A673 (cell line): Measurements from ENCODE around the gene ARHGAP32.

Experiments used
- EZH2 ChIP-seq: fragments of 200-600 bp; sonication (generic); IDR thresholded peaks from 2 replicates; pipeline ENCODE4 v1.6.1; 2017; ENCODE audit warnings: borderline replicate concordance, low read depth, mild to moderate bottlenecking, mixed read lengths, antibody characterized with exemption, low read length; ENCODE audit not compliant: poor library complexity, severe bottlenecking
- TF ChIP-seq, protein P1 (sequence below): fragments of 300-800, 200-600 bp; sonication (generic); conservative IDR thresholded peaks from 2 replicates; pipeline ENCODE4 v1.5.1; 2017; ENCODE audit warnings: low read depth, mild to moderate bottlenecking, antibody characterized with exemption, low read length, moderate library complexity, mixed read lengths

GRCh38 chr11:129021295-129021694 lies 170.8 kb downstream of the ARHGAP32 start:
- TF ChIP-seq, protein P1, sequence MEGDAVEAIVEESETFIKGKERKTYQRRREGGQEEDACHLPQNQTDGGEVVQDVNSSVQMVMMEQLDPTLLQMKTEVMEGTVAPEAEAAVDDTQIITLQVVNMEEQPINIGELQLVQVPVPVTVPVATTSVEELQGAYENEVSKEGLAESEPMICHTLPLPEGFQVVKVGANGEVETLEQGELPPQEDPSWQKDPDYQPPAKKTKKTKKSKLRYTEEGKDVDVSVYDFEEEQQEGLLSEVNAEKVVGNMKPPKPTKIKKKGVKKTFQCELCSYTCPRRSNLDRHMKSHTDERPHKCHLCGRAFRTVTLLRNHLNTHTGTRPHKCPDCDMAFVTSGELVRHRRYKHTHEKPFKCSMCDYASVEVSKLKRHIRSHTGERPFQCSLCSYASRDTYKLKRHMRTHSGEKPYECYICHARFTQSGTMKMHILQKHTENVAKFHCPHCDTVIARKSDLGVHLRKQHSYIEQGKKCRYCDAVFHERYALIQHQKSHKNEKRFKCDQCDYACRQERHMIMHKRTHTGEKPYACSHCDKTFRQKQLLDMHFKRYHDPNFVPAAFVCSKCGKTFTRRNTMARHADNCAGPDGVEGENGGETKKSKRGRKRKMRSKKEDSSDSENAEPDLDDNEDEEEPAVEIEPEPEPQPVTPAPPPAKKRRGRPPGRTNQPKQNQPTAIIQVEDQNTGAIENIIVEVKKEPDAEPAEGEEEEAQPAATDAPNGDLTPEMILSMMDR: no peak
- TF ChIP-seq EZH2: no peak
